ENCODE results near the gene CDCA8.
"Not testable (repeated sequence)": the region's sequence is repeated elsewhere in the genome, so short reads cannot be mapped to it uniquely, and the experiment has no call there.

Gene CDCA8

DNA sequence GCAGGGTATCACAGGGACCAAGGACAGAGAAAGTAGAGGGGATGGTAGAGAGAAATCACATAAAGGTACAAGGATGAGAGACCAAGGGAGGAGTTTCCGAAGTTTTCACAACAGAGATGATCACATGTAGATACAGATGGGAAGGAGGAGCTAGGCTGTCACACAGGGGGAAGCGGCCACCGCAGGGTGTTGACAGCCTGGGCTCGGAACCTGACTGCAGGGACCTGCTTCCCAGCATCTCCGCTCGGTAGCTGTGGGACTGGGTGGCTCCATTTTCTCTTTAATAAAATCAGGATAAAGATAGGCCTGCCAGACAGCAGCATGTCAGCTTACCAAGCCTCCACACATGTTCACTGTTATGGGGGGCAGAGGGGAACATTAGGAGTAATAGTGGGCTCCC lies 32.3 kb downstream of the CDCA8 start:
- no peak overlapping the region for H3K4me3 ChIP-seq (ENCODE audit: low read depth, low read length)
- H3K27me3 ChIP-seq (ENCODE audit: control insufficient read depth, insufficient read depth, low read length): peaks cover 30% of the 10 kb centered on the region
- no peak overlapping the region for H3K9ac ChIP-seq (ENCODE audit: low read length)
- no peak overlapping the region for H3K27ac ChIP-seq (ENCODE audit: low read depth, low read length)
- H3K9me3 ChIP-seq (ENCODE audit: control insufficient read depth, insufficient read depth, low read depth, low read length): no peaks in the 10 kb centered on the region
- H3K4me1 ChIP-seq (ENCODE audit: control insufficient read depth, insufficient read depth, low read length): peaks cover 9% of the 10 kb centered on the region; the same call in 1 of the 2 replicates
- H3K36me3 ChIP-seq (ENCODE audit: control insufficient read depth, insufficient read depth, low read length): no peaks in the 10 kb centered on the region

DNA sequence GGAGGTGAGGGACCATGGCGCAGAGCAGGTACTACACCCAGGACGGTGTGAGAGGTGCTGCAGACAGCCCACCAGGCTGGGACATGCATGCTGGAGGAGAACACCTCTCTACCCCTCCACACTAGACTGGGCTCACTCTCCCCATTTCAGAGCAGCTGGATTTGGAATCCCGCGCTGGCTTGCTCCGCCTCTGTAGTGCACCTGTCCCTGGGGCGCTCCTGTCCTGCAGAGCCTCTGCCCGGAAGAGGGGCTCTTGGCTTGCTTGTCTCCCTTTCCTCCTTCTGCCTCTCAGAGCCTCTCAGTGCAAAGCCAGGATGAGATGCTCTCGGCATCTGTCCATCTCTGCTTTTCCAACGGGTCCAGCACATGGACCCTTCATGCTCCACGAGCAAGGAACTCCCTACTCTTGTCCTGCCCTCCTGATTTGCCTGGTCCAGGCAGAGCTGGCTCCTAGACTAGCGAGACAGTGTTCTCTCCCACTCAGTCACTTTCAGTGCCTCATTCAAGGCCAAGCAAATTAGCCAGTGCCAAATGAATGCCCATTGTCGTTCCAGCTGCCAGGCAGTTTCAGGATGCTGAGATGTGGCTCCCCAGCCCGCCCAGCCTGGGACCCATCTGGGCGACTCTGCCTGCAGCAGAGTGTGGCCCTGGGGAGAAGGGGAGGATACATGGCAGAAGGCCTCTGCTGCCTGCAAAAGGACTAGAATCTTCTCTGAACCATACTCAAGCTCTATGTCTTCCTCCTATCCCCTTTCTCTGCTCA lies 33.7 kb downstream of the CDCA8 start:
- Histone ChIP-seq H3K27ac (ENCODE audit: low read depth, low read length) (no peak overlapping the region), H3K27me3 (ENCODE audit: control insufficient read depth, insufficient read depth, low read length) (peaks cover 40% of the 10 kb centered on the region), H3K9me3 (ENCODE audit: control insufficient read depth, insufficient read depth, low read depth, low read length) (no peaks in the 10 kb centered on the region), H3K4me1 (ENCODE audit: control insufficient read depth, insufficient read depth, low read length) (peaks cover 9% of the 10 kb centered on the region; the same call in 1 of the 2 replicates), H3K9ac (ENCODE audit: low read length) (no peak overlapping the region), H3K4me3 (ENCODE audit: low read depth, low read length) (no peak overlapping the region), H3K36me3 (ENCODE audit: control insufficient read depth, insufficient read depth, low read length) (no peaks in the 10 kb centered on the region)

DNA sequence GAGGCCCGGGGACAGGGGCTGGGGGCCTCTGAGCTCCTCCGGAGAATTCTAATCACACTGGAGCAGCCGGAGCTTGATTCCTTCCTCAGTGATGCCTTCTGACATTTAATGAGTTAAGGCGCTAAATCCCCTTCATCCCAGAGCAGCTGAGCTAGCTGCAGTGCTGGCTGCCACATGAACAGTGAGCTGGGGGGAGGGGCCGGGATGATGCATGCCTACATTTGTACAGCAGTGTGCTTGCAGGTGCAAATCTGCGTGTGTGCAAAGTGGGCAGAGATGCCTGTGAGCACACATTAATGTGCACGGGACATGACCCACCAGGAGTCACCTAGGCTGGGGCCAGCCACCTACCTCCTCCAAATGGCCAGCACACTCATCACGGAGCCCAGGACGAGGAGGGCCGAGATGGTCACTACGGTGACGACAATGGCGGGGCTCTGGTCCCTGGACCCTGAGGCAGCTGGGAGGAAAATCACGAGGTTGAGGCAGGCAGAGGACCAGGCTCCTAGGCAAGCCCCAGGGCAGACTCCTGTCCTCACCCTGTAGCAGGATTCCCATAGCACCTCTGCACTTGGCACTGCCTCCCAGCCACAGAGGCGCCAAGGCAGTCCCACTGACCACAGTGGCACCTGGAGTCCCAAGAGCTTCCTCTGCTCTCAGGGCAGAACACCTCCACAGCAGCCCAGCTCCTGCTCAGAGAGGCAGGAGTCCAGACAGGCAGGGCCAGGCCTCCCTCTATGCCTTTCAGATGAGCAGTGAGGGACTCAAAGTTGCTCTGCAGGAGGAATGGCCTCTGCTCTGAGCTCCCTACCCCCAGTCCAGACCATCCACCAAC lies 34.7 kb downstream of the CDCA8 start:
- H3K4me1 ChIP-seq (ENCODE audit: control insufficient read depth, insufficient read depth, low read length): peaks cover 9% of the 10 kb centered on the region; the same call in 1 of the 2 replicates
- H3K36me3 ChIP-seq (ENCODE audit: control insufficient read depth, insufficient read depth, low read length): no peaks in the 10 kb centered on the region
- peaks cover 46% of the 10 kb centered on the region for H3K27me3 ChIP-seq (ENCODE audit: control insufficient read depth, insufficient read depth, low read length)
- H3K9me3 ChIP-seq (ENCODE audit: control insufficient read depth, insufficient read depth, low read depth, low read length): no peaks in the 10 kb centered on the region
- no peak overlapping the region for H3K4me3 ChIP-seq (ENCODE audit: low read depth, low read length)
- H3K27ac ChIP-seq (ENCODE audit: low read depth, low read length): no peak overlapping the region
- H3K9ac ChIP-seq (ENCODE audit: low read length): no peak overlapping the region

DNA sequence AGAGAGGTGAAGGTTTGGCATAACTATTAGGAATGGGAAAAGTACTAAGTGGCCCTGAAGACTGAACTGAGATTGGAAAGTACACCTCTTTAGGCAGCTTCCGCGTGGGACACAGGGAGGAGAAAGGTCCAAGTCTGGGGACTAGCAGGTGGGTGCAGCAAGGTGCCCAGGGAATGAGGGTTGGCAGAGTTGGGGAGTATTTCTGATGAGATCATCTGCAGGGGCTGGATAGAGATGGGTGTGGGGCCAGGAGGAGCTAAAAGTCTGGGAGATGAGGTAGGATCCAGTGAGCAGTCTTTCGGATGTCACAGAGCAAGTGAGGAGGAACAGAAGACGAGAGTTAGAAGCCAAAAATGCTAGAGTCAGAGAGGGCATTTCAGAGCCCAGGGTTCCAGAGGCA lies 36.1 kb downstream of the CDCA8 start:
- H3K4me1 ChIP-seq (ENCODE audit: control insufficient read depth, insufficient read depth, low read length): peaks cover 4% of the 10 kb centered on the region; the same call in 1 of the 2 replicates
- no peaks in the 10 kb centered on the region for H3K36me3 ChIP-seq (ENCODE audit: control insufficient read depth, insufficient read depth, low read length)
- no peaks in the 10 kb centered on the region for H3K9me3 ChIP-seq (ENCODE audit: control insufficient read depth, insufficient read depth, low read depth, low read length)
- H3K27ac ChIP-seq (ENCODE audit: low read depth, low read length): no peak overlapping the region
- no peak overlapping the region for H3K9ac ChIP-seq (ENCODE audit: low read length)
- peaks cover 51% of the 10 kb centered on the region for H3K27me3 ChIP-seq (ENCODE audit: control insufficient read depth, insufficient read depth, low read length)
- H3K4me3 ChIP-seq (ENCODE audit: low read depth, low read length): no peak overlapping the region

DNA sequence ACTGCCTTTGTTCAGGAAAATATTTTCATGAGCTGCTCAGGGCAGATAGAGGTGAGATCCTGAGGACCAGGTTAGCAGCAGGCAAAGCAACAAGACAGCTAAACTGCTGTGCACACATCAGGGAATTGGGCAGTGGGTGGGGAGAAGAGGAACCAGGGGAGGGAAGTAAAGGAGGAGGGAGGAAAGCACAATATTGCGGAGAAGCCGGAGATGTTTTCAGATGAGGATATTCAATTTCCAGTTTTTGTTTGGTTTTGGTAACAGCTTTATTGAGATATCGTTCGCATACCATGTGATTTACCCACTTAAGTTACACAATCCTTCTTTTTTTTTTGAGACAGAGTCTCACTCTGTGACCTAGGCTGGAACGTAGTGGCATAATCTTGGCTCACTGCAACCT lies 38.1 kb downstream of the CDCA8 start:
- Histone ChIP-seq H3K9me3 (ENCODE audit: control insufficient read depth, insufficient read depth, low read depth, low read length) (no peaks in the 10 kb centered on the region), H3K4me1 (ENCODE audit: control insufficient read depth, insufficient read depth, low read length) (no peaks in the 10 kb centered on the region), H3K9ac (ENCODE audit: low read length) (no peak overlapping the region), H3K4me3 (ENCODE audit: low read depth, low read length) (no peak overlapping the region), H3K27me3 (ENCODE audit: control insufficient read depth, insufficient read depth, low read length) (peaks cover 69% of the 10 kb centered on the region), H3K27ac (ENCODE audit: low read depth, low read length) (no peak overlapping the region), H3K36me3 (ENCODE audit: control insufficient read depth, insufficient read depth, low read length) (no peaks in the 10 kb centered on the region)

DNA sequence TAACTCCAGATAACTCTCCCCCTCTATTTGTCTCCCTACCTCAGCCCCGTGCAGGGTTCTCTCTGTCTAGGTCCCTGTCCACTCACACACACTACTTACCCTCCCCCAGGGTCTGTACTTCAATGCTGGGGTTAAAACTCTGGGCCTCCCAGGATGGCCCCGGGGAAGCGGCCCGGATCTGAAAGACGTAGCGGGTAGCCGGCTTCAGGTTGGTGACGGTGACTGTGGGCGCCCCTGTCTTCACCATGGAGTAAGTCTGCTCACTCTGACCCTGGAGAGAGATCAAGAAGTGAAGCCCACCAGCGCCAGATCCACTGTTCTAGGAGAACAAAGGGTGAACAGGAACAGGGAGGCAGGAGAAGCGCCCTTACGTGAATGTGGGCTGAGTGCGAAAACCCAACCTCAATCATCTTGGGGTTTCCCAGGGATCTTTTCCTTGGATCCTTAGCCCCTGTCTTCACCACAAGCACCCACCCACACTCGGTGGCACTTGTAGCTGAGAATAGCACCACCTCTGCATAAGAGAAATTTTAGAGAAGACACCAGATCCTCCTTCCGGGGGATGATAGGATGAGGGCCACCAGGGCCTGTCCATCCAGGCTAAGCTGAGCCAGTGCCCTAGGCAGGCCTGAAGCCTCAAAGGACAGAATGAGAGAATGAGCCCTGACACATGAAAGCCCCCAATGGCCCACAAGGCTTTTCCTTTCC lies 39.1 kb downstream of the CDCA8 start:
- Histone ChIP-seq H3K27ac (ENCODE audit: low read depth, low read length) (no peak overlapping the region), H3K9me3 (ENCODE audit: control insufficient read depth, insufficient read depth, low read depth, low read length) (no peaks in the 10 kb centered on the region), H3K9ac (ENCODE audit: low read length) (no peak overlapping the region), H3K27me3 (ENCODE audit: control insufficient read depth, insufficient read depth, low read length) (peaks cover 74% of the 10 kb centered on the region), H3K4me3 (ENCODE audit: low read depth, low read length) (no peak overlapping the region), H3K36me3 (ENCODE audit: control insufficient read depth, insufficient read depth, low read length) (no peaks in the 10 kb centered on the region), H3K4me1 (ENCODE audit: control insufficient read depth, insufficient read depth, low read length) (no peaks in the 10 kb centered on the region)

DNA sequence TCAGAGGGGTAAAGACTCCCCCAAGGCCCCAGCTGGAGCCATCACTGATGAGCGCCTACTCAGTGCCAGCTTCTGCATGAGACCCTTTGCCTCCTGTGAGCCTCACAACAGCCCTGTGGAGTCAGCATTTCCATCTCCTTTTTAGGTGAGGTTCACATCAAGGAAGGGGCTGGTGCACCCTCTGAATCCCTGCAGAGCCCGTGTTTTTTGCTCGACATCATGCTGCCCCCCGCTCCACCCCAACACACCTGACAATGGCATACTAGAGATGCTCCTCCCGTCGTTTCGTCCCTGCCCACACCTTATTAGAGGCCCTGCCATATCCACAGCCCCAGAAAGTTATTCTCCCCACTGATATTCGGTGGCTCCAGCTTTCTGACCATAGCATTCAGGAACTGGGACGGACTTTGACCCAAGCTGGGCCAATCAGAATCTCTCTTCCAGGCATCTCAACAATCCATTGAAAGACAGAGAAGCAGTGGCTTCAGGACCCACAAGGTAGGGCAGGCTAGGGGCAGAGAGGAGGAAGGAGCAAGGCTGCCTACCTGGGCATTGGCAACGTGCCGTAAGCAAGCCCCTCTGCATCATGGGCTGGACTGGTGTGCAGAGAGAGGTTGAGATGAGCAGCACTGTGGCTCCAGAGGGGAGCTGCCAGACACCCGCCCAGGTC lies 39.9 kb downstream of the CDCA8 start:
- Histone ChIP-seq H3K9me3 (ENCODE audit: control insufficient read depth, insufficient read depth, low read depth, low read length) (no peaks in the 10 kb centered on the region), H3K4me3 (ENCODE audit: low read depth, low read length) (no peak overlapping the region), H3K36me3 (ENCODE audit: control insufficient read depth, insufficient read depth, low read length) (no peaks in the 10 kb centered on the region), H3K27ac (ENCODE audit: low read depth, low read length) (no peak overlapping the region), H3K4me1 (ENCODE audit: control insufficient read depth, insufficient read depth, low read length) (no peaks in the 10 kb centered on the region), H3K27me3 (ENCODE audit: control insufficient read depth, insufficient read depth, low read length) (peaks cover 74% of the 10 kb centered on the region), H3K9ac (ENCODE audit: low read length) (no peak overlapping the region)

DNA sequence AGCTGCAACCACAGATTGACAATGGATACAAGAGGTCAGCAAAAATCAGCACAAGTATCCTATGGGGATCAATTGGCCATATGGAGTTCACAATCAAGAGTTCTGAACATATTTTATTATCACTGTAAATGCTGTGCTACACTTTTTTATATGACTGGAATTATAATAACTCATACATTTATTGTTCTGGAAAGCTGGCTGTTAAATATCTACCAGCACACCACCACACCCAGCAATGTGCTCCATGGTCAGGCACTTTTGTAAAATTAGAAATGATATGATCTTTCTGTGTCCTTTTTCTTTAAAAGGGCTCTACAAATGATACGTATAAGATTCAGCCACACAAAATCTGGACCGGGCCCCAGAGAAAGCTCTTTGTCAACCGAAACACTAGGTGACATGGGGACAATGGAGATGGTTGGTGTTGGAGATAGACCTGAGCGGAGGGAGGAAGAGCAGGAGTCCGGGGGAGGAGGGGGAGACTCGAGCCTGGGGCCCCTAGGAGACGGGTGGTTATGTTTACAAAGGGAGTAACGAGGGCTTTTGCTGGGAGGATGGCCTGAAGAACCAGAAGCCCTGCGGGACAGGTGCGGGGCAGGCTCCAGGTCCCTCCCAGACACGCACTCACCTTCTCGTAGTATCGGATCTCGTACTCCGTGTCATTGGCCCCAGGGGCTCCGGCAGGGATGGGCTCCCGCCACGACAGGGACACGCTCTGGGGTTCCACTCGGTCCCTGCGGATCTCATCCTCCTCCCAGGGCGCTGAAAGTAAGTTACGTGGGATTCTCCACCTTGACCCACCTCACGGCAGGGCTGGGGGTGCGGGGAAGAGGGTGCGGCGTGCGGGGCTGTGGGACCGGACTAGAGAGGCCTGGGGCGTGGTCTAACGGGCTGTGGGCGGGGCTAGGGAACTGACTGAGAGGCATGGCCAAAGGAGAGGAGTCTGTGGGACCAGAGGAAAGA lies 42.6 kb downstream of the CDCA8 start:
- H3K9ac ChIP-seq (ENCODE audit: low read length): no peak overlapping the region
- H3K9me3 ChIP-seq (ENCODE audit: control insufficient read depth, insufficient read depth, low read depth, low read length): no peaks in the 10 kb centered on the region
- peak overlapping the region; percentile 76 for H3K4me3 ChIP-seq (ENCODE audit: low read depth, low read length)
- H3K27ac ChIP-seq (ENCODE audit: low read depth, low read length): no peak overlapping the region
- no peaks in the 10 kb centered on the region for H3K36me3 ChIP-seq (ENCODE audit: control insufficient read depth, insufficient read depth, low read length)
- H3K27me3 ChIP-seq (ENCODE audit: control insufficient read depth, insufficient read depth, low read length): peaks cover 51% of the 10 kb centered on the region
- H3K4me1 ChIP-seq (ENCODE audit: control insufficient read depth, insufficient read depth, low read length): no peaks in the 10 kb centered on the region

DNA sequence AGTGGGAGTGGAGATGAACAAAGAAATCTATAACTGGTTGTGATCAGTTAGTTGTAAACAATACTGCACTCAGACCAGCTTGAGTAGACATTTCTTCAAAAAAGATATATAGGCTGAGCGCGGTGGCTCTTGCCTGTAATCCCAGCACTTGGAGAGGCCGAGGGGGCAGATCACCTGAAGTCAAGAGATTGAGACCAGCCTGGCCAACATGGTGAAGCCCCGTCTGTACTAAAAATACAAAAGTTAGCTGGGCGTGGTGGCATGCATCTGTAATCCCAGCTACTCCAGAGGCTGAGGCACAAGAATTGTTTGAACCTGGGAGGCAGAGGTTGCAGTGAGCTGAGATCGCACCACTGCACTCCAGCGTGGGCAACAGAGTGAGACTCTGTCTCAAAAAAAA lies 45.7 kb downstream of the CDCA8 start:
- H3K27me3 ChIP-seq (ENCODE audit: control insufficient read depth, insufficient read depth, low read length): peaks cover 59% of the 10 kb centered on the region
- not testable (repeated sequence) for H3K9me3 ChIP-seq (ENCODE audit: control insufficient read depth, insufficient read depth, low read depth, low read length); H3K36me3 ChIP-seq (ENCODE audit: control insufficient read depth, insufficient read depth, low read length); H3K9ac ChIP-seq (ENCODE audit: low read length); H3K4me3 ChIP-seq (ENCODE audit: low read depth, low read length); H3K4me1 ChIP-seq (ENCODE audit: control insufficient read depth, insufficient read depth, low read length); H3K27ac ChIP-seq (ENCODE audit: low read depth, low read length)

DNA sequence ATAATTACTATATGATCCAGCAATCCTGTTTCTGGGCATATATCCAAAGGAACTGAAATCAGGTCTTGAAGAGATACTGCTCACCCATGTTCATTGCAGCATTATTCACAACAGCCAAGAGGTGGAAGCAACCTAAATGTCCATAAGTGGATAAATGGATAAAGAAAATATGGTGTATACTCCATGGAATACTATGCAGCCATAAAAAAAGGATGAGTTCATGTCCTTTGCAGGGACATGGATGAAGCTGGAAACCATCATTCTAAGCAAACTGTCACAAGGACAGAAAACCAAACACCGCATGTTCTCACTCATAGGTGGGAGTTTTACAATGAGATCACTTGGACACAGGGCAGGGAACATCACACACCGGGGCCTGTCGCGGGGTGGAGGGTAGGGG lies 46.3 kb downstream of the CDCA8 start:
- not testable (repeated sequence) for H3K36me3 ChIP-seq (ENCODE audit: control insufficient read depth, insufficient read depth, low read length); H3K9ac ChIP-seq (ENCODE audit: low read length); H3K27ac ChIP-seq (ENCODE audit: low read depth, low read length); H3K9me3 ChIP-seq (ENCODE audit: control insufficient read depth, insufficient read depth, low read depth, low read length); H3K4me3 ChIP-seq (ENCODE audit: low read depth, low read length); H3K4me1 ChIP-seq (ENCODE audit: control insufficient read depth, insufficient read depth, low read length)
- peaks cover 57% of the 10 kb centered on the region for H3K27me3 ChIP-seq (ENCODE audit: control insufficient read depth, insufficient read depth, low read length)

All from HUES6 (cell line).